ENCODE data around the gene QSOX1.

QSOX1 gene

GRCh38 chr1:180152588-180152987, 2.1 kb upstream of the QSOX1 start:
- DNase-seq = no peak

GRCh38 chr1:180153032-180153431, 1.6 kb upstream of the QSOX1 start:
- no peak for DNase-seq

GRCh38 chr1:180154003-180154324, 705 bp upstream of the QSOX1 start:
- DNase-seq = no peak

GRCh38 chr1:180155182-180155682, 563 bp downstream of the QSOX1 start:
- DNase-seq = peak; percentile 11

GRCh38 chr1:180156201-180156600, 1.5 kb downstream of the QSOX1 start:
- DNase-seq = no peak

GRCh38 chr1:180156631-180157091, 2.0 kb downstream of the QSOX1 start:
- DNase-seq = no peak

- no peak for DNase-seq
These were observed 2.4 kb downstream of the QSOX1 start for GRCh38 chr1:180157108-180157507.

GRCh38 chr1:180157576-180158057, 2.9 kb downstream of the QSOX1 start:
- DNase-seq = no peak

GRCh38 chr1:180158149-180159147, 3.8 kb downstream of the QSOX1 start:
- no peak for DNase-seq

GRCh38 chr1:180160357-180160756, 5.7 kb downstream of the QSOX1 start:
- DNase-seq = no peak

GRCh38 chr1:180163041-180163440, 8.4 kb downstream of the QSOX1 start:
- DNase-seq = no peak

GRCh38 chr1:180165096-180165495, 10.4 kb downstream of the QSOX1 start:
- DNase-seq = no peak

- DNase-seq = no peak
These were observed 11.1 kb downstream of the QSOX1 start for GRCh38 chr1:180165509-180166435.

- DNase-seq = no peak
These were observed 11.7 kb downstream of the QSOX1 start for GRCh38 chr1:180166436-180166800.

- DNase-seq = no peak
These were observed 12.5 kb downstream of the QSOX1 start for GRCh38 chr1:180167021-180167701.

GRCh38 chr1:180167721-180168467, 13.2 kb downstream of the QSOX1 start:
- no peak for DNase-seq

GRCh38 chr1:180168786-180169639, 14.3 kb downstream of the QSOX1 start:
- no peak for DNase-seq

GRCh38 chr1:180169640-180170195, 15.0 kb downstream of the QSOX1 start:
- DNase-seq = no peak

- DNase-seq = no peak
These were observed 16.0 kb downstream of the QSOX1 start for GRCh38 chr1:180170546-180171151.

GRCh38 chr1:180171691-180172090, 17.0 kb downstream of the QSOX1 start:
- no peak for DNase-seq
